ENCODE measurements around the gene MCTP1.

DNA sequence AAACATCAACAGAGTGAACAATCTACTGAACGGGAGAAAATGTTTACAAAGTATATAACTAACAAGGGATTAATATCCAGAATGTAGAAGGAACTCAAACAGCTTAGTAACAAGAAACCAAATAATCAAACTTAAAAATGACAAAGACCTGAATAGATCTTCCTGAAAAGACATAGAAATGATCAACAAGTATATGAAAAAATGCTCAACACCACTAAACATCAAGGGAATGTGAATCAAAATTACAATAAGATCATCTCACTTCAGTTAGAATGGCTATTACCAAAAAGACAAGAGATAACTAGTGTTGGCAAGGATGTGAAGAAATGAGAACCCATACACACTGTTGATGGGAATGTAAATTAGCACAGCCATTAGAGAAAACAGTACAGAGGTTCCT is 218.8 kb downstream of the MCTP1 start:
- TF ChIP-seq, protein P1, sequence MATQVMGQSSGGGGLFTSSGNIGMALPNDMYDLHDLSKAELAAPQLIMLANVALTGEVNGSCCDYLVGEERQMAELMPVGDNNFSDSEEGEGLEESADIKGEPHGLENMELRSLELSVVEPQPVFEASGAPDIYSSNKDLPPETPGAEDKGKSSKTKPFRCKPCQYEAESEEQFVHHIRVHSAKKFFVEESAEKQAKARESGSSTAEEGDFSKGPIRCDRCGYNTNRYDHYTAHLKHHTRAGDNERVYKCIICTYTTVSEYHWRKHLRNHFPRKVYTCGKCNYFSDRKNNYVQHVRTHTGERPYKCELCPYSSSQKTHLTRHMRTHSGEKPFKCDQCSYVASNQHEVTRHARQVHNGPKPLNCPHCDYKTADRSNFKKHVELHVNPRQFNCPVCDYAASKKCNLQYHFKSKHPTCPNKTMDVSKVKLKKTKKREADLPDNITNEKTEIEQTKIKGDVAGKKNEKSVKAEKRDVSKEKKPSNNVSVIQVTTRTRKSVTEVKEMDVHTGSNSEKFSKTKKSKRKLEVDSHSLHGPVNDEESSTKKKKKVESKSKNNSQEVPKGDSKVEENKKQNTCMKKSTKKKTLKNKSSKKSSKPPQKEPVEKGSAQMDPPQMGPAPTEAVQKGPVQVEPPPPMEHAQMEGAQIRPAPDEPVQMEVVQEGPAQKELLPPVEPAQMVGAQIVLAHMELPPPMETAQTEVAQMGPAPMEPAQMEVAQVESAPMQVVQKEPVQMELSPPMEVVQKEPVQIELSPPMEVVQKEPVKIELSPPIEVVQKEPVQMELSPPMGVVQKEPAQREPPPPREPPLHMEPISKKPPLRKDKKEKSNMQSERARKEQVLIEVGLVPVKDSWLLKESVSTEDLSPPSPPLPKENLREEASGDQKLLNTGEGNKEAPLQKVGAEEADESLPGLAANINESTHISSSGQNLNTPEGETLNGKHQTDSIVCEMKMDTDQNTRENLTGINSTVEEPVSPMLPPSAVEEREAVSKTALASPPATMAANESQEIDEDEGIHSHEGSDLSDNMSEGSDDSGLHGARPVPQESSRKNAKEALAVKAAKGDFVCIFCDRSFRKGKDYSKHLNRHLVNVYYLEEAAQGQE (IDR thresholded peaks at IDR 0.05; ENCODE audit: insufficient replicate concordance, low read depth) = no peak
- TF ChIP-seq, protein P2, sequence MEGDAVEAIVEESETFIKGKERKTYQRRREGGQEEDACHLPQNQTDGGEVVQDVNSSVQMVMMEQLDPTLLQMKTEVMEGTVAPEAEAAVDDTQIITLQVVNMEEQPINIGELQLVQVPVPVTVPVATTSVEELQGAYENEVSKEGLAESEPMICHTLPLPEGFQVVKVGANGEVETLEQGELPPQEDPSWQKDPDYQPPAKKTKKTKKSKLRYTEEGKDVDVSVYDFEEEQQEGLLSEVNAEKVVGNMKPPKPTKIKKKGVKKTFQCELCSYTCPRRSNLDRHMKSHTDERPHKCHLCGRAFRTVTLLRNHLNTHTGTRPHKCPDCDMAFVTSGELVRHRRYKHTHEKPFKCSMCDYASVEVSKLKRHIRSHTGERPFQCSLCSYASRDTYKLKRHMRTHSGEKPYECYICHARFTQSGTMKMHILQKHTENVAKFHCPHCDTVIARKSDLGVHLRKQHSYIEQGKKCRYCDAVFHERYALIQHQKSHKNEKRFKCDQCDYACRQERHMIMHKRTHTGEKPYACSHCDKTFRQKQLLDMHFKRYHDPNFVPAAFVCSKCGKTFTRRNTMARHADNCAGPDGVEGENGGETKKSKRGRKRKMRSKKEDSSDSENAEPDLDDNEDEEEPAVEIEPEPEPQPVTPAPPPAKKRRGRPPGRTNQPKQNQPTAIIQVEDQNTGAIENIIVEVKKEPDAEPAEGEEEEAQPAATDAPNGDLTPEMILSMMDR (IDR thresholded peaks at IDR 0.05; ENCODE audit: insufficient read depth, low read length) = no peak
- TF ChIP-seq POLR2AphosphoS5 (IDR thresholded peaks at IDR 0.05; ENCODE audit: low read depth) = no peak
- TF ChIP-seq GABPA (IDR thresholded peaks at IDR 0.05; ENCODE audit: low read depth) = no peak
